ENCODE results near the gene CYP27B1. TPM values are rescaled to one million over a fixed set of nuclear protein-coding genes. Genes with fewer than 3 reads are reported as not detected.

The CYP27B1 gene
- total RNA-seq, 2 experiments from 2014 or later, result 3.3 to 4.3 TPM

DNA sequence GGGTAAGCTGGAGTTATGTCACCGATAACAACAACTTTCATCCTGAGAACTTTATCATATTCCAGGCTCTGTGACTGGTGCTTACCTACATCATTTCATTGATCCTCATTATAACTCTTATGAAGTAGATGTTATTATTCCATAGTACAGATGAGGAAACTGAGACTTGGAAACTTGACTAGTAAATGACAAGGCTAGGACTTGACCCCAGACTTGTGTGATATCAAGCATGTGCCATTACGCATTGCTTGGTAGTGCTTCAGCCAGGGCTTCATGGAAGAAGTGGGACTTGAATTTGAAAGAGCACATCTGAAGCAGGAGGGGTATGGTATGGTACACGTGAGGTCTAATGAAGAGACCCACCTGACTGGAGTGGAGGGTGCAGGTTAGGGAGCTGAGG lies 39.8 kb upstream of the CYP27B1 start:
- ChIA-PET POLR2A (no interaction called here), CTCF (interaction anchor here (1.6 kb wide), 1 partner anchor 99 kb away, joined by 6 read pairs; no protein-coding TSS in a partner anchor)
- H3K9me3 Mint-ChIP-seq, result no peaks in the 10 kb centered on the region
- no peak overlapping the region for H3K4me3 Mint-ChIP-seq
- H3K27ac Mint-ChIP-seq, result no peak overlapping the region
- no peaks in the 10 kb centered on the region for H3K4me1 Mint-ChIP-seq
- H3K36me3 Mint-ChIP-seq (ENCODE audit: low read depth), result peaks cover 3% of the 10 kb centered on the region
- no peak for DNase-seq
- no peaks in the 10 kb centered on the region for H3K27me3 Mint-ChIP-seq

DNA sequence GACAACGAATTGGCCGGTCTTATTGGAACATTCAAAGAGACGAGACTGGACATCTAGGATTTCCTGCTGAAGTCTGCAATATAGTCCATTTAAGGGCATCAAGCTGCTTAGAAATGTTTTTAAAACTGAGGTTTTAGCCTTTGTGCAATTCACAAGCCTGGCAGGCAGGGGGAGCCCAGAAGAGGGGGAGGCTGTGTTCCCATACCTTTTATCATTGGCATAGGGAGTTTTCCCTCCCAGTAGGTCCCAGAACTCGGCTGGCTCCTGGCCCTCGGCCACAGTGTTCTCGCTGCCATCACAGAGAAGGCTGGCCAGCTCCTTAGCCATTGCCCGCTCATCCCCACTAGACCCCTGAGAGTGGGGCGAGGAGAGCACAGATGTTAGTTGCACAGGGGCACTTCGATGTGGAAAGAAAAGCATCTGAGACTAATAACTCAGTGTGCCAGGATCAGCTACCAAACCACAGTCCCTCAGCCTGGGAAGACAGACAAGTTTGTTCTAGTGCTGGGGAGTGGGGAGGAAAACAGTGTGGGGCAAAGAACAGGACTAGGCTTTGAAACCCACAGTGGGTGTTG lies 36.5 kb upstream of the CYP27B1 start:
- Mint-ChIP-seq H3K9me3 (no peaks in the 10 kb centered on the region), H3K4me1 (no peaks in the 10 kb centered on the region), H3K4me3 (no peak overlapping the region), H3K36me3 (ENCODE audit: low read depth) (peaks cover 10% of the 10 kb centered on the region), H3K27me3 (no peaks in the 10 kb centered on the region), H3K27ac (no peak overlapping the region)
- POLR2A ChIA-PET, result interaction anchor here (0.9 to 1.9 kb wide), 3 partner anchors 40 to 102 kb away, joined by 3 to 6 read pairs (median 4); no protein-coding TSS in a partner anchor
- peak; percentile 30 for DNase-seq
- CTCF ChIA-PET, result interaction anchor here (0.7 to 4.0 kb wide), 20 partner anchors 9 to 128 kb away, joined by 3 to 55 read pairs (median 5); partner anchors contain the start of genes AVIL and TSFM

DNA sequence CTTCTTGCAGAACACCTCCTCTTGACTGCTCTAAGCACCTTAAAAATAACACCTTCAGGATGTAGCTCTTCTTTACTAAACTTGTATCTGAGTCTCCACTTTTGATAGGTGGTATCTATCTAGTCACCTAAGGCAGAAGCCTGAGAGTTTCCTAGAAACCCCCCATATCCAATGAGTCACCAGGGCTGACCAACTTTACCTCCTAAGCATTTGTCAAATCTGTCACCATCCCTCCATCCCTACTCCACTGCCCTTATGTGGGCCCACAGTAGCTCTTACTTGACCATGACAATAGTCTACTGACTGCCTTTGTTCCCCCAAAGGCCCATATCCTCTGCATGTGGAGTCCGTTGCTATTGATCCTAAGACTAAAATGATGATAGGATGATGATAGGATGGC lies 35.7 kb upstream of the CYP27B1 start:
- CTCF ChIA-PET, result interaction anchor here (0.7 to 4.0 kb wide), 22 partner anchors 8 to 129 kb away, joined by 3 to 55 read pairs (median 4); partner anchors contain the start of genes AVIL and TSFM
- Mint-ChIP-seq H3K4me3 (no peak overlapping the region), H3K27ac (no peak overlapping the region), H3K27me3 (no peaks in the 10 kb centered on the region), H3K4me1 (no peaks in the 10 kb centered on the region), H3K9me3 (no peaks in the 10 kb centered on the region), H3K36me3 (ENCODE audit: low read depth) (peaks cover 13% of the 10 kb centered on the region)
- no peak for DNase-seq
- POLR2A ChIA-PET, result interaction anchor here (0.7 to 1.9 kb wide), 5 partner anchors 9 to 102 kb away, joined by 3 to 6 read pairs (median 4); partner anchors contain the start of gene TSFM

GRCh38 chr12:57800965-57801364 lies 34.1 kb upstream of the CYP27B1 start:
- no peak for DNase-seq
- POLR2A ChIA-PET, result no interaction called here
- Mint-ChIP-seq H3K36me3 (ENCODE audit: low read depth) (peaks cover 25% of the 10 kb centered on the region), H3K4me1 (no peaks in the 10 kb centered on the region), H3K4me3 (no peak overlapping the region), H3K27me3 (no peaks in the 10 kb centered on the region), H3K27ac (no peak overlapping the region), H3K9me3 (no peaks in the 10 kb centered on the region)
- CTCF ChIA-PET, result interaction anchor here (2.3 kb wide), 1 partner anchor 29 kb away, joined by 9 read pairs; no protein-coding TSS in a partner anchor

DNA sequence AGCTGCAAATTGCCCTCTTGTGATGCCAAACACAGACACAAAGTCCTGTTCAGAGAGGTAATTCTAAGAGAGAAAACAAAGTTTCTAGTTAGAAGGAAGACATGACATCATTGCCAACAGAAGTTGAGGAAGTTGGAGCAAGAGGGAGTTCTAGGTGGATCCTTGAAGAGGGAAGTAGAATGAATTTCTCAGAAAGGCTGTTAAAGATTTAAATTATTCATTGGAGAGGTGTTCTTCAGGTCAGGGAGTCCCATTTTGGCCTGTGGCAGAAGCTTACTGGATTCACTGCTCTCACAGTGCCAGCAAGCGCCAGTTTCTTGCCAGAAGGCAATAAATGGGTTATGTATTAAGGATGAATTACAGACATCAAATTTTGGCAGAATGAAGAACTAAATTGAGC lies 31.1 kb upstream of the CYP27B1 start:
- H3K36me3 Mint-ChIP-seq (ENCODE audit: low read depth), result peaks cover 33% of the 10 kb centered on the region
- no peaks in the 10 kb centered on the region for H3K27me3 Mint-ChIP-seq
- H3K4me3 Mint-ChIP-seq, result no peak overlapping the region
- no peak for DNase-seq
- peaks cover 7% of the 10 kb centered on the region for H3K4me1 Mint-ChIP-seq
- no peak overlapping the region for H3K27ac Mint-ChIP-seq
- POLR2A ChIA-PET, result interaction anchor here (1.1 kb wide), 1 partner anchor 101 kb away, joined by 3 read pairs; no protein-coding TSS in a partner anchor
- H3K9me3 Mint-ChIP-seq, result no peaks in the 10 kb centered on the region
- CTCF ChIA-PET, result interaction anchor here (2.4 to 2.8 kb wide), 2 partner anchors 15 to 107 kb away, joined by 7 to 8 read pairs; partner anchors contain the start of gene TSFM

DNA sequence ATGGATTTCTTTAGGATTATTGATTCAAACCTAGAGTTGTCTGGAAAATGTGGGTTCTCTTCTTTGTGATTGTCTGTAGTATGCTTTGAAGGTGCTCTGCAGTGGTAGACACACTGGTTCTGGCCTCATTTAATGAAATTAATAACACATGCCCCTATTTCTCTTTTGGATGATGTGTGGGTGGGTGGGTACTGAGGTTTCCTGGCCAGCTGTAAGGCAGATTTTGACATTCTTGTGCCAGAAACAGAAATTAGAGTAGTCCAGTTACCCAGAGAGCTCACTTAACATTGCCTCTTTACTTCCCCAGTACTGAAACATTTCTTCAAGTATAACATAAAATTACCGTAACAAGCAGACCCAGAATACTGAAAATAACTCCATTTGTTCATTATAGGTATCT lies 30.1 kb upstream of the CYP27B1 start:
- Mint-ChIP-seq H3K27ac (no peak overlapping the region), H3K27me3 (no peaks in the 10 kb centered on the region), H3K36me3 (ENCODE audit: low read depth) (peaks cover 36% of the 10 kb centered on the region), H3K9me3 (no peaks in the 10 kb centered on the region), H3K4me3 (no peak overlapping the region), H3K4me1 (peaks cover 7% of the 10 kb centered on the region)
- DNase-seq, result no peak
- ChIA-PET CTCF (interaction anchor here (2.8 kb wide), 1 partner anchor 14 kb away, joined by 8 read pairs; the partner anchor contains the start of gene TSFM), POLR2A (interaction anchor here (1.6 kb wide), 1 partner anchor 21 kb away, joined by 3 read pairs; the partner anchor contains the start of gene AVIL)

- Mint-ChIP-seq H3K4me3 (no peak overlapping the region), H3K27me3 (no peaks in the 10 kb centered on the region), H3K36me3 (ENCODE audit: low read depth) (peaks cover 37% of the 10 kb centered on the region), H3K9me3 (no peaks in the 10 kb centered on the region), H3K4me1 (peaks cover 7% of the 10 kb centered on the region), H3K27ac (no peak overlapping the region)
- ChIA-PET POLR2A (no interaction called here), CTCF (no interaction called here)
- no peak for DNase-seq
Measured at GRCh38 chr12:57795354-57795753, 28.5 kb upstream of the CYP27B1 start.

DNA sequence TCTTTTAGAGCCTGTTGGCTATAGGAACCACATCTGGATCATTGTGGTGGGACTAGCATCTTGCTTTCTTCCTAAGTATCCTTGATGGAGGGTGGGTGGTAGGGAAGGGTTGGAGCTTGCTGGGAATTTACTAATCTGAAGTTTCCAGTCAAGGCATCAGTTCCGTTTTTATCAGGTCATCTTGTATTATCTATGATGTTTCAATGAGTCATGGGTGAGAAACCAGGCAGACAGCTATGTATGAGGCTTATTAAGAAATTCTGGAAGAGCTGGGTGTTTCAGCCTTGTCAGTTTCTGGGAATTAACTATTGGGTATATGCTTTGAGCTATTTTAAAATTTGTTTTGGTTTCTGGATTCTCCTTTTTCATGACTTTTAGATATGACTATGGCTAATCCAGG lies 27.0 kb upstream of the CYP27B1 start:
- POLR2A ChIA-PET, result interaction anchor here (0.8 to 2.6 kb wide), 2 partner anchors 8 to 11 kb away, joined by 3 to 11 read pairs; partner anchors contain the start of gene TSFM
- H3K27ac Mint-ChIP-seq, result no peak overlapping the region
- no peaks in the 10 kb centered on the region for H3K27me3 Mint-ChIP-seq

GRCh38 chr12:57783861-57784260 lies 17.0 kb upstream of the CYP27B1 start:
- Mint-ChIP-seq H3K27me3 (no peaks in the 10 kb centered on the region), H3K36me3 (ENCODE audit: low read depth) (peaks cover 42% of the 10 kb centered on the region), H3K9me3 (no peaks in the 10 kb centered on the region), H3K27ac (peak overlapping the region; percentile 2), H3K4me3 (peak overlapping the region; percentile 70), H3K4me1 (peaks cover 43% of the 10 kb centered on the region)
- POLR2A ChIA-PET, result interaction anchor here (1.1 to 2.4 kb wide), 8 partner anchors 12 to 120 kb away, joined by 3 to 15 read pairs (median 7); partner anchors contain the start of genes CTDSP2, CYP27B1, EEF1AKMT3 and METTL1
- CTCF ChIA-PET, result interaction anchor here (1.2 to 1.5 kb wide), 5 partner anchors 12 to 153 kb away, joined by 3 to 15 read pairs (median 6); partner anchors contain the start of genes EEF1AKMT3 and METTL1
- DNase-seq, result no peak

More for the DNA sequence above, 27.0 kb upstream of the CYP27B1 start:
- CTCF ChIA-PET, result interaction anchor here (0.8 to 1.7 kb wide), 5 partner anchors 8 to 37 kb away, joined by 4 to 9 read pairs (median 5); partner anchors contain the start of gene TSFM
- DNase-seq, result no peak
- Mint-ChIP-seq H3K36me3 (ENCODE audit: low read depth) (peaks cover 39% of the 10 kb centered on the region), H3K4me3 (no peak overlapping the region), H3K4me1 (peaks cover 7% of the 10 kb centered on the region), H3K9me3 (no peaks in the 10 kb centered on the region)

DNA sequence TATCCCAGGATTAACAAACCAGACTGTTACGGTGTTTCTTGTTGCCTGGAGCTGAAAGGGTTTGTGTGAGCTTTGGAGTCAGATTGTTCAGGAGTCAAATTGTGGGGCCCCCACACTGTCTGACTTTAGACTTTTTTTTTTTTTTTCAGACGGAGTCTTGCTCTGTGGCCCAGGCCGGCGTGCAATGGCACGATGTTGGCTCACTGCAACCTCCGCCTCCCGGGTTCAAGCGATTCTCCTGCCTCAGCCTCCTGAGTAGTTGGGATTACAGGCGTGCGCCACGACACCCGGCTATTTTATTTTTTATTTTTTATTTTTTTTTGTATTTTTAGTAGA lies 16.6 kb upstream of the CYP27B1 start:
- H3K36me3 Mint-ChIP-seq (ENCODE audit: low read depth), result peaks cover 40% of the 10 kb centered on the region
- H3K4me3 Mint-ChIP-seq, result peak overlapping the region; percentile 99
- no peaks in the 10 kb centered on the region for H3K27me3 Mint-ChIP-seq
- no peaks in the 10 kb centered on the region for H3K9me3 Mint-ChIP-seq
- peak overlapping the region; percentile 87 for H3K27ac Mint-ChIP-seq
- no peak for DNase-seq
- POLR2A ChIA-PET, result interaction anchor here (0.7 to 2.4 kb wide), 20 partner anchors 10 to 304 kb away, joined by 3 to 15 read pairs (median 5); partner anchors contain the start of genes ATP23, CTDSP2, CYP27B1 and EEF1AKMT3
- peaks cover 46% of the 10 kb centered on the region for H3K4me1 Mint-ChIP-seq
- CTCF ChIA-PET, result interaction anchor here (0.9 to 2.8 kb wide), 16 partner anchors 9 to 154 kb away, joined by 3 to 32 read pairs (median 7); partner anchors contain the start of genes CTDSP2, CYP27B1, EEF1AKMT3 and METTL1

DNA sequence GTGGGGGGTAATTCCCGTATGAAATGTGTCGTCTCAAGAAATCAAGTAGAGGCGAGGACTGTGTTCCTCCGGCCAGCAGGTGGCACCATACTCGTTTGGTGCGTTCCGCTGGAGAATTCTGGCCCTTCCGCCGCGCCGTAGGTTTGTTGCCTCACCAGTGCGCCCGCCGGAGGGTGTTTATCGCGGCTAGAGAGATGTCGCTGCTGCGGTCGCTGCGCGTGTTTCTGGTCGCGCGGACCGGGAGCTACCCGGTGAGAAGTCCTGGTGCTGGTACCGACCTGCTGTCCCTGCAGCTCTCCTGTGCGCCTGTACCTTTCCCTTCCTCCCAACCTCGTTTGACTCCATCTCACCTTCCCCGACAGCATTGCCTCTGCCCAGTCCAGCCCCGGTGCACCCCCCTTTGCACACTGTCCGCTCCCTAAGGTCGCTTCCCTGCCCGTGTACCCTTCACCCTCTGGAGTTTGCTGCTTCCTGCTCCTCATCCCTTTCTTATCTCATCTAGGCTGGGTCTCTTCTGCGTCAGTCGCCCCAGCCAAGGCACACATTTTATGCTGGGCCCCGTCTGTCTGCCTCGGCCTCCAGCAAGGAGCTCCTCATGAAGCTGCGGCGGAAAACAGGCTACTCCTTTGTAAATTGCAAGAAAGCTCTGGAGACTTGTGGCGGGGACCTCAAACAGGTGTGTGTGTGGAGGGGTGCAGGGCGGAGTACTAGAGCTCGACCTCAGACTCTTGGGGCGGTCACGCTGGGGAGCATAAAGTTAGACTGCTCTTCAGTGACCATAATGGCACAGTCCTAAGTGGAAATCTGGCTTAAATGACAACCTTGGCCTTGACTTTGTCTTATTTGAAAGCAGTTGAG lies 16.0 kb upstream of the CYP27B1 start, which contains the start of gene TSFM:
Gene TSFM, plus strand, starts transcription at position 180 of the 858 bp plus-strand sequence. Its CDS starts 15 bp downstream, at position 195.
- H3K27ac Mint-ChIP-seq, result peak within 1 kb of the TSS; percentile 87
- ChIA-PET CTCF (interaction anchor here (0.7 to 2.8 kb wide), 20 partner anchors 9 to 154 kb away, joined by 3 to 32 read pairs (median 6); partner anchors contain the start of genes CTDSP2, CYP27B1, EEF1AKMT3 and METTL1), POLR2A (interaction anchor here (0.7 to 2.4 kb wide), 20 partner anchors 9 to 304 kb away, joined by 3 to 15 read pairs (median 5); partner anchors contain the start of genes ATP23, CTDSP2, CYP27B1 and EEF1AKMT3)
- H3K27me3 Mint-ChIP-seq, result no peaks in the 10 kb centered on the region
- H3K4me3 Mint-ChIP-seq, result peak within 1 kb of the TSS; percentile 99
- peaks cover 47% of the 10 kb centered on the region for H3K4me1 Mint-ChIP-seq
- peaks cover 38% of the 10 kb centered on the region for H3K36me3 Mint-ChIP-seq (ENCODE audit: low read depth)
- DNase-seq, result peak; percentile 97
- no peaks in the 10 kb centered on the region for H3K9me3 Mint-ChIP-seq

GRCh38 chr12:57782243-57782607 lies 15.3 kb upstream of the CYP27B1 start:
- Mint-ChIP-seq H3K36me3 (ENCODE audit: low read depth) (peaks cover 33% of the 10 kb centered on the region), H3K4me1 (peaks cover 47% of the 10 kb centered on the region), H3K4me3 (peak overlapping the region; percentile 99), H3K27ac (peak overlapping the region; percentile 87), H3K27me3 (no peaks in the 10 kb centered on the region), H3K9me3 (no peaks in the 10 kb centered on the region)
- POLR2A ChIA-PET, result interaction anchor here (0.9 to 2.4 kb wide), 13 partner anchors 10 to 159 kb away, joined by 4 to 15 read pairs (median 5); partner anchors contain the start of genes ATP23, CTDSP2, CYP27B1 and EEF1AKMT3
- no peak for DNase-seq
- CTCF ChIA-PET, result interaction anchor here (0.9 to 2.8 kb wide), 12 partner anchors 10 to 126 kb away, joined by 4 to 32 read pairs (median 7); partner anchors contain the start of genes CYP27B1, EEF1AKMT3 and METTL1
